H7 (cell line): Measurements from ENCODE around the gene ADGRV1. TPM values are rescaled to one million over a fixed set of nuclear protein-coding genes. Genes with fewer than 3 reads are reported as not detected.

Experiments used
- DNase-seq: peaks from one replicate; pipeline ENCODE4 v3.0.0; 2012
- H3K27me3 ChIP-seq: 2 replicates; pipeline ENCODE4 v1.6.0; 2011; ENCODE audit warnings: mild to moderate bottlenecking, low read length; ENCODE audit not compliant: control insufficient read depth, insufficient read depth
- H3K36me3 ChIP-seq: replicated peaks from 2 replicates; pipeline ENCODE4 v1.5.1; 2011; ENCODE audit warnings: low read length; ENCODE audit not compliant: control insufficient read depth, insufficient read depth
- H3K4me3 ChIP-seq: 2 replicates; pipeline ENCODE4 v1.5.1; 2011; ENCODE audit warnings: low read depth, mild to moderate bottlenecking, control low read depth, low read length, moderate library complexity; ENCODE audit not compliant: insufficient read depth
- total RNA-seq: library from RNA; depleted of rRNA; stranded (reverse); fragments of >200 nt; shearing (Covaris generic); gene quantifications from 2 replicates; pipeline ENCODE4 v1.2.3, GENCODE V29; 2014

The ADGRV1 gene
- total RNA-seq, 1 experiment from 2014 or later = 28.8 TPM

GRCh38 chr5:91174396-91174795 lies 615.8 kb downstream of the ADGRV1 start:
- H3K36me3 ChIP-seq = no peaks in the 10 kb centered on the region
- DNase-seq = no peak
- H3K4me3 ChIP-seq = no peak overlapping the region
- H3K27me3 ChIP-seq = no peaks in the 10 kb centered on the region

GRCh38 chr5:91175708-91176107 lies 617.1 kb downstream of the ADGRV1 start:
- H3K4me3 ChIP-seq = no peak overlapping the region
- H3K27me3 ChIP-seq = no peaks in the 10 kb centered on the region
- H3K36me3 ChIP-seq = no peaks in the 10 kb centered on the region
- DNase-seq = no peak

- no peaks in the 10 kb centered on the region for H3K27me3 ChIP-seq
- no peak for DNase-seq
- no peaks in the 10 kb centered on the region for H3K36me3 ChIP-seq
- no peak overlapping the region for H3K4me3 ChIP-seq
Measured at GRCh38 chr5:91176288-91177016, 617.9 kb downstream of the ADGRV1 start.

GRCh38 chr5:91177085-91177484 lies 618.5 kb downstream of the ADGRV1 start:
- no peak overlapping the region for H3K4me3 ChIP-seq
- no peaks in the 10 kb centered on the region for H3K27me3 ChIP-seq
- no peak for DNase-seq
- no peaks in the 10 kb centered on the region for H3K36me3 ChIP-seq

GRCh38 chr5:91177639-91178038 lies 619.0 kb downstream of the ADGRV1 start:
- Histone ChIP-seq H3K36me3 (no peaks in the 10 kb centered on the region), H3K27me3 (no peaks in the 10 kb centered on the region), H3K4me3 (no peak overlapping the region)
- DNase-seq = no peak

- DNase-seq = no peak
- no peak overlapping the region for H3K4me3 ChIP-seq
- H3K36me3 ChIP-seq = no peaks in the 10 kb centered on the region
- H3K27me3 ChIP-seq = no peaks in the 10 kb centered on the region
Measured at GRCh38 chr5:91178461-91178860, 619.9 kb downstream of the ADGRV1 start.

DNA sequence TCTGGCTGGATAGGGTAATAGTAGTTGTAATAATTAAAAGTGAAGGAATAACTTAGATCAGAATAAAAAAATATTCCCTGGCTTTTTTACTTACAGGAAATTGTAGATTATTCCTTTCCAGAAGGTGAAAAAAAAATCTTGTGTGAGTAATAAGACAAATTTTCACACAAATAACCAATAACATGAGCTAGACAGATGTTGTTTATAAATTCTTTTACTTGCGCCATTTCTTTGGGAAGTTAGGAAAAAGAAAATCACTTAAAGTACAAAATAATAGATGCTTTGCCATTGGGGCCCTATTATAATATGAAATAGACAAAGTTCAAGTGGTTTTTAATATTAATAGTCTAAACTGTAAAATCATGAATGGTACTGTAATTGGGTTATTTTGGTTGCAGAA lies 620.4 kb downstream of the ADGRV1 start:
- no peak overlapping the region for H3K4me3 ChIP-seq
- H3K36me3 ChIP-seq = no peaks in the 10 kb centered on the region
- H3K27me3 ChIP-seq = no peaks in the 10 kb centered on the region
- DNase-seq = no peak

- DNase-seq = no peak
- no peaks in the 10 kb centered on the region for H3K27me3 ChIP-seq
- no peaks in the 10 kb centered on the region for H3K36me3 ChIP-seq
- no peak overlapping the region for H3K4me3 ChIP-seq
Measured at GRCh38 chr5:91180506-91180905, 621.9 kb downstream of the ADGRV1 start.

DNA sequence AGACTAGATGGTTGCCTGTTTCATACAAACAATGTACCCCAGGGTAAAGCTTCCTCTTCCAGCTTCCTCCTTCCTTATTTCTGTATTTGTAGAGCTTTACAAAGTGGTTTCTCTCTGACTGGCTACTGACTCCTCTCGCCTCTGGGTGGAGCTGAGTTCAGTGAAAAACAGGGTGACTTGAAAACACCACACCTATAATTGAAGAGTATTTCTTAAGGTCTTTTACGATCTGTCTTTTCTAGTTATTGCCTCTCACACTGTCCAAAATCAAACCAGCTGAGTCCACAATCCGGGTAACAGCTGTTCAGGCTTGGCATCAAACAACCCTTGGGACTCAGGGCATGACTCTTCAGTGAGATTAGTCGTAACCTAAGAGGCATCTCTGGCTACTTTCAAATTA lies 624.2 kb downstream of the ADGRV1 start:
- Histone ChIP-seq H3K4me3 (no peak overlapping the region), H3K36me3 (no peaks in the 10 kb centered on the region), H3K27me3 (no peaks in the 10 kb centered on the region)
- no peak for DNase-seq

DNA sequence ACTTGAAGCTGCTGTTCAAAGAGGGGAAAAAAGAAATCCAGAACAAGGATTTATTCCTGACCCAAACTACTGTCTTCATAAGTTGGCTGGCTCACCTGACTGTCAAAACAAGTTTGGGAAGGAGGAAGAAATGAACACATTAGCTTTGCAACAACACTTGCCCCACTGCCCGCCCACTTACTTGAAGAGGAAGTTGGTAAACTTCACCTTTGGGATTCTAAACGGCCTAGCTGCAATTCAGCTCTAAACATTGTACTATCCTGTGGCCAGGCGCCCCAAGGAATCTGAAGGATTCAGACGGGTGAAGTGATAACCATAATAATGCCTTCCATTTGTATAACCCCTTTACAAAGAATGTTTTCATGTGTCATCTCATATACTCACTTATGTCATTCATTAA lies 625.1 kb downstream of the ADGRV1 start:
- H3K4me3 ChIP-seq = no peak overlapping the region
- no peaks in the 10 kb centered on the region for H3K36me3 ChIP-seq
- DNase-seq = no peak
- no peaks in the 10 kb centered on the region for H3K27me3 ChIP-seq

DNA sequence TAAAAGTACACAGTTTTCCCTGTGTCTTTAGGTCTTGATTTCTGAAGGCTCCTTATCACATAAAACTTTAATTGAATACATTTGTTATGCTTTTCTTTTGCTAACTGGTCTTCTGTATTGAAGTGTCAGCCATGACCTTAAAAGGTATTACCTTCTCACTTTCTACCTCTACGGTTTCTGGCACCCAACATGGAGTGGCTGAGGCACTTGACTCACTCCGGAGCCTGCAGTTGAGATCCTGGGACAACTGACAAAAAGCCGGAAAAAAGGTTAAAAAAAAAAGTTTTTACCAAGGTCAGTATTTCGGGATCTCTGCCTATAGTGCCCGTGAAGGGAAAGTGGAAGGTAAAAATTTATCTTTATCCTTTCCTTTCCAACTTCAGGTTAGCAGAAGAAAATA lies 627.5 kb downstream of the ADGRV1 start:
- H3K4me3 ChIP-seq = no peak overlapping the region
- DNase-seq = no peak
- no peaks in the 10 kb centered on the region for H3K27me3 ChIP-seq
- H3K36me3 ChIP-seq = no peaks in the 10 kb centered on the region

- DNase-seq = no peak
- no peak overlapping the region for H3K4me3 ChIP-seq
- H3K36me3 ChIP-seq = no peaks in the 10 kb centered on the region
- no peaks in the 10 kb centered on the region for H3K27me3 ChIP-seq
Measured at GRCh38 chr5:91187032-91187431, 628.4 kb downstream of the ADGRV1 start.

- no peak overlapping the region for H3K4me3 ChIP-seq
- H3K36me3 ChIP-seq = no peaks in the 10 kb centered on the region
Measured at GRCh38 chr5:91188755-91189154, 630.2 kb downstream of the ADGRV1 start.

GRCh38 chr5:91189480-91190313 lies 631.1 kb downstream of the ADGRV1 start:
- no peak for DNase-seq
- H3K36me3 ChIP-seq = no peaks in the 10 kb centered on the region
- H3K27me3 ChIP-seq = no peaks in the 10 kb centered on the region
- no peak overlapping the region for H3K4me3 ChIP-seq

More at GRCh38 chr5:91188755-91189154, 630.2 kb downstream of the ADGRV1 start:
- no peaks in the 10 kb centered on the region for H3K27me3 ChIP-seq
- DNase-seq = no peak

DNA sequence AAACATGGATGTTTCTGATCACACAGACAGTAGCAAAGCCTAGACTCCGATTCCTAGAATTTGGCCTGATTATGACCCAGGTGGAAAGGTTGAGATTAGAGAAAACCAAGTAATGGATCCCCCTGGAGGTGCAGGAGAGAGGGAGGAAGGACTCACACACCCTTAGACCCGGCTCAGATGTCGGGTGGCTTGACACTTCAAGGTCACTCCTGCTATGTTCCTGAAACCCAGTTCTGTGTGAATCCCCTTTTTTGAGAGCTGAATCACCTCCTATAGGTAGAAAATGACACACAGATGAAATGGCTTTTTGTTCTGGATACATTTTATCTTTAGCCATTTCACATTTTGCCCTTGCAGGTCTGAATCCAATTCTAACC lies 631.7 kb downstream of the ADGRV1 start:
- Histone ChIP-seq H3K36me3 (no peaks in the 10 kb centered on the region), H3K27me3 (no peaks in the 10 kb centered on the region), H3K4me3 (no peak overlapping the region)
- DNase-seq = no peak
